GM12873 (cell line): ENCODE data around the gene TGM2.

Experiments
- TF ChIP-seq, protein P1 (sequence below): IDR thresholded peaks from 2 replicates; pipeline ENCODE4 v1.5.1; 2012; ENCODE audit warnings: low read depth, mild to moderate bottlenecking, moderate library complexity, low read length, control low read depth; ENCODE audit not compliant: insufficient read depth; ENCODE audit errors: missing control alignments

Gene TGM2

DNA sequence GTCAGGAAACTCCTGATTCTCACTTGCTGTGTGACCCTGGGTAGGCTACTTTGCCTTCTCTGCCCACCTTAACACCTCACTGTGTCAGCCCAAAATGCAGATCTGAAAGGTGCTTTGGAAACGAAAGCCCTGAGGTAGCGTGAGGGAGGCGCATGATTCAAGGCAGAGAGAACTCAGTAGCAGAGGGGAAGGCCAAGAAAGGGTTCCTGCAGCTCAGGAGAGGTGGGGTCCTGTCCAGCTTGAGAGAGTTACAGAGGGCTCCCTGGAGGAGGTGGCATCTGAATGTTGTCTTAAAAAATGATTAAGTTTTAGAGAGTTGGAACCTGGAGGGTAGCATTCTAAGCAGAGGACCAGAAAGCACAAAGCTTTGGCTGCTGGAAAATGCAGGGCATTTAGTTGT, 13.6 kb downstream of the TGM2 start:
- TF ChIP-seq, protein P1, sequence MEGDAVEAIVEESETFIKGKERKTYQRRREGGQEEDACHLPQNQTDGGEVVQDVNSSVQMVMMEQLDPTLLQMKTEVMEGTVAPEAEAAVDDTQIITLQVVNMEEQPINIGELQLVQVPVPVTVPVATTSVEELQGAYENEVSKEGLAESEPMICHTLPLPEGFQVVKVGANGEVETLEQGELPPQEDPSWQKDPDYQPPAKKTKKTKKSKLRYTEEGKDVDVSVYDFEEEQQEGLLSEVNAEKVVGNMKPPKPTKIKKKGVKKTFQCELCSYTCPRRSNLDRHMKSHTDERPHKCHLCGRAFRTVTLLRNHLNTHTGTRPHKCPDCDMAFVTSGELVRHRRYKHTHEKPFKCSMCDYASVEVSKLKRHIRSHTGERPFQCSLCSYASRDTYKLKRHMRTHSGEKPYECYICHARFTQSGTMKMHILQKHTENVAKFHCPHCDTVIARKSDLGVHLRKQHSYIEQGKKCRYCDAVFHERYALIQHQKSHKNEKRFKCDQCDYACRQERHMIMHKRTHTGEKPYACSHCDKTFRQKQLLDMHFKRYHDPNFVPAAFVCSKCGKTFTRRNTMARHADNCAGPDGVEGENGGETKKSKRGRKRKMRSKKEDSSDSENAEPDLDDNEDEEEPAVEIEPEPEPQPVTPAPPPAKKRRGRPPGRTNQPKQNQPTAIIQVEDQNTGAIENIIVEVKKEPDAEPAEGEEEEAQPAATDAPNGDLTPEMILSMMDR = no peak

DNA sequence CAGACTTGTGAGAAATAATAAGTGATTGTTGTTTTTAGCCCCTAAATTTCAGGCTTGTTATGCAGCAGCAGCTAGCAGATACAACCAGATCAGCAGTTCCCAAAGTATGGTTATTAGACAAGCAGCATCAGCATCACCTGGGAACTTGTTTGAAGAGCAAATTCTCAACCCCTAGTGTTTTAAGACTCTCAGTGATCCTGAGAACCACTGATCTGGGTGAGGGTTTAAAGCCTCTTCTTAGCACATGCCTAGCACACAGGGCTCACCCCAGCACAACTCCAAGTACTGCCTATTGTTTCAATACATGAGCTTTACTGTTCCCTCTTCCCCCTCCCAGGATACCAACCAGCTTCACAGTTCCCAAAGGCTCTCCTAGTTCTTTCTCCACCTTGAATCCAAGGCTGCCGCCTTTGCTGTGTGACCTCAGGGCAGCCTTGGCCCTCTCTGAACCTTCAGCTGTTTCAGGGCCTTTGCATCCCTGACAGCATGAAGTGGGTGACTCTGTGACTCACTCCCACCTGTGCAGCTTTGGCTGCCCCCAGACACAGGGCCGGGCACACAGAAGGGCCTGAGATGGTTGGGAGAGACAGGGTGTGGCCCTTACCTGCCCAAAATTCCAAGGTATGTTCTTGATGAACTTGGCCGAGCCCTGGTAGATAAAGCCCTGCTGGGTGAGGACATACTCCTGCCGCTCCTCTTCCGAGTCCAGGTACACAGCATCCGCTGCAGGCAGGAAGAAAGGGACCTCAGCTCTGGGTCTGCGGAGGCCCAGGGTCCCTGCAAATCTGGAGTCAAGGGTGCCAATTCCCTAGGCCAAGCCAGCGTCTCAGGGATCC, 14.5 kb downstream of the TGM2 start:
- TF ChIP-seq, protein P1 = no peak

DNA sequence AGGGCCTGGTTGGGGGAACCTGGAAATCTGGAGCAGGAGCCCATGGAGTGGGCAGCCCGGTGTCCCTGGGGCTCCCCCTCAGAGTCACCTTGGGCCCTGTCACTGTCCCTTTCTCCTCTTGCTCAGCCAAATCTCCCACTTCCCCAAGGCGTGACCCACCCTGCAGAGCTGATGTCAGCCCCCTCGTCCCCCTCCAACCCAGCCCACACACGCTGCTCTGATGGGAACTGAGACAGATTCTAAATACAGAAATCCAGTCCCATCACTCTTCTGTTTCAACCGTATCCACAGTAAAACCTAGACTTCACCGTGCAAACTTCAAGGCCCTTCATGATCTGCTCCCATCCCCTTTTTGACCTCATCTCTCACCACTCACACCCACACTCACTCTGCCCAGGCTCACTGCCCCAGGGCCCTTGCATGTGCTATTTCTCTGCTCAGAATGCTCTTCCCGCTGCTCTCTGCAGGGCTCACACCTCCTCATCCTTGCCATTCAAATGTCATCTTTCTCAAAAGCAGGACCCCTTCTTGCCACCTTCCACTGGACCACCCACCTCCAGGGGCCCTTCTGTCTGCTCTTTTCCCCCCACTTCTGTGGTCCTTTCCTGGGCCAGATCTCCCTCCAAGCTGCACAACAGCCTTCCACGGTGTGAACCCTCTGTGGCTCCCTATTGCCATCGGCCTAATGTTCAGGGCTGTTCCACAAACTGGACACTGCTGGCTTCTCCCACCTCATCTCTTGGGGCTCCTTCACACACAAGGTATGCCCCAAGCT, 16.6 kb downstream of the TGM2 start:
- TF ChIP-seq, protein P1 = no peak

DNA sequence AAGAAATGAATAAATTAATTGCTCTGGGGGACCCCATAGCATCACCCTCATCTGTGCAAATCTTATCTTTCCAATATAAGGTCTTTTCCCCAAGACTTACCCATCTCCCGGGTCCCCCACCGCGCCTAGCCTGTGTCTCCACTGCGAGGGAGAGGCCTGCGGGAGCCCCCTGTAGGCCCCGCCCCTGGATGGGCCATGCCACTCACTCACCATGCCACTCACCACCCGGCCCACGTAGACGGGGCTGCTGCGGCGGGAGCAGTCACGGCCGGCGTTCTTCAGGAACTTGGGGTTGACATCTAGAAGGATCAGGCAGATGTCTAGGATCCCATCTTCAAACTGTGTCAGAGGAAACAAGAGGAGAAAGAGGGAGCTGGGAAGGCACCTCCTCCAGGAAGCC, 17.3 kb downstream of the TGM2 start:
- TF ChIP-seq, protein P1 = no peak

DNA sequence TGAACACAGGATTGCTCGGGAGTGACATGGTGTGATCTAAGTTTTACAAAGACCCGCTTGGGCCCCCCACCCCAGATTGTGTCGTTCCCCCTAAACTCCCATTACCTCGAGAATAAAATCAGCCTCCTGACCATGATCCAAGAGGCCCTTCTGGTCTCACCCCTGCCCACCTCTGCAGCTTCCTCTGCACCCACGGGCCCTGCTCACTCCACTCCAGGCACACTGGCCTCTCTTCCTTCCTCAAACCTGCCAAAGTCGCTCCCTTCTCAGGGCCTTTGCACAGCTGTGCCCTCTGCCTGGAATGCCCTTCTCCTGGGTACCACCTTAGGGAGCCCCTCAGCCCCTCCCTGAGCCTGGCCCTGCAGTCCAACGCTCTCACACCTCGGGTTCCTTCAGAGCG, 17.9 kb downstream of the TGM2 start:
- TF ChIP-seq, protein P1 = no peak

DNA sequence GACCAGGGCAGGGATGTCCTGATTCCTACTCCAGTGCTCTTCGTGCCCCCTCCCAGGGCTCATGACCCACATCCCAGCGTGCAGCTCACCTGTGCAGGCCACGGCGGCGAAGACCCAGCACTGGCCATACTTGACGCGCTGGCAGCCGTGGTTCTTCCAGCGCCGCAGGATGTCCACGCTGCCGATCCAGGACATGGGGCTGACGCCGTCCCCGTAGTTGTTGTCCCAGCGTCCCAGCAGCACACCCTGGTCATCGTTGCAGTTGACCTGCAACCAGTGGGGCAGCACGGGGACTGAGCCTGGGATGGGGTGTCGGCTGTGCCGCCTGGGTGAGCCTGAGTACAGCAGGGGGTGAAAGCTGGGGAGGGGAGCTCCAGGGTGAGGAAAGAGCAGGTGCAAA, 18.4 kb downstream of the TGM2 start:
- TF ChIP-seq, protein P1 = no peak

DNA sequence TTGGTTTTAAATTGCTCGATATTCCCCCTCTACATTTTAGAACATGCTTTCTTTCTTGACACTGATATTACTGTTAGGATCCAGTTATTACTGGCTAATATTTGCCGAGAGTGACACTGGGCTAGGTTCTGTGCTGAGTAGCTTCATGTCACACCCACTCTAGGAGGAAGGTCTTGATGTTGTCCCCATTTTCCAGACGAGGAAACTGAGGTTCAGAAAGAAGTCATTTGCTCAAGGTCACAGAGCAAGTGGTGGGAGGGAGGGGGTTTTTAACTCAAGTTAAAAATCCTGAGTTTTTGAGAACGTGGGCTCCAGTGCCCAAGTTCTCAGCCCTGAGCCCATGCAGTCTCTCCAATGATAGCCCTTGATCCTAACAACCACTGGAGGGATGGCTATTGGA, 18.9 kb downstream of the TGM2 start:
- TF ChIP-seq, protein P1 = no peak
